PFSK-1 (cell line): Measurements from ENCODE around the gene ABCD1.

Experiments used
- FOXP2 ChIP-seq: optimal IDR thresholded peaks from 2 replicates; pipeline ENCODE3; 2011; ENCODE audit warnings: borderline replicate concordance, control low read depth, inconsistent platforms; ENCODE audit not compliant: insufficient read depth; ENCODE audit errors: extremely low read length, extremely low read depth
- POLR2AphosphoS5 ChIP-seq: IDR thresholded peaks from 2 replicates; pipeline ENCODE4 v1.6.1; 2012; ENCODE audit warnings: low read depth, mild to moderate bottlenecking, control low read depth, low read length, moderate library complexity
- SIN3A ChIP-seq: IDR thresholded peaks from 2 replicates; pipeline ENCODE4 v1.6.1; 2012; ENCODE audit warnings: mild to moderate bottlenecking, low read length, moderate library complexity, borderline replicate concordance; ENCODE audit not compliant: insufficient read depth
- TAF1 ChIP-seq: IDR thresholded peaks from 2 replicates; pipeline ENCODE4 v1.6.1; 2012; ENCODE audit warnings: low read length, control low read depth, borderline replicate concordance; ENCODE audit not compliant: insufficient read depth
- TF ChIP-seq, protein P1 (sequence below), 2 experiments: IDR thresholded peaks; 2 replicates each; pipeline versions ENCODE4 v1.6.1 to v1.8.0; 2011 to 2012; ENCODE audit warnings: low read depth in 2 of 2, low read length in 2 of 2, control low read depth in 1 of 2, inconsistent platforms in 1 of 2, mild to moderate bottlenecking in 1 of 2, moderate library complexity in 1 of 2; ENCODE audit not compliant: insufficient read depth in 1 of 2

ABCD1 gene

DNA sequence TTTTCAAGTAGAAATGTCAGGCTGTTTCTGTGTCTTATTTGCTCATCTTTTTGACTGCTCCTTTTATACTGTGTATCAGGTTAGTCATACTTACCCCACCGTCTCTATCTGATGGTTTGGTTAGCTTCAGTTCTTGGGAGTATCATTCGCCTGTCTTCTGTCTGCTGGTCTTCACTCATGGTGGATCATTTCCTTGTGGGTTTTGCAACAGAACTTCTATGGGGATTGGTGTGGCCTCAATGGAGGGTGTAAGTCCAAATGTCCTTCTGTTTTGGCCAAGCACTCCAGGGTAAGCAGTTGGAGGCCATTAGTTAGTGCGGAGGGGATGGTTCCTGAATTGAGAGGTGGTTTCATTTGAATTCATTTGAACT lies 7.2 kb downstream of the ABCD1 start:
- TF ChIP-seq SIN3A, result no peak
- TF ChIP-seq FOXP2, result no peak
- TF ChIP-seq POLR2AphosphoS5, result no peak
- no peak for TF ChIP-seq TAF1
- TF ChIP-seq, protein P1, sequence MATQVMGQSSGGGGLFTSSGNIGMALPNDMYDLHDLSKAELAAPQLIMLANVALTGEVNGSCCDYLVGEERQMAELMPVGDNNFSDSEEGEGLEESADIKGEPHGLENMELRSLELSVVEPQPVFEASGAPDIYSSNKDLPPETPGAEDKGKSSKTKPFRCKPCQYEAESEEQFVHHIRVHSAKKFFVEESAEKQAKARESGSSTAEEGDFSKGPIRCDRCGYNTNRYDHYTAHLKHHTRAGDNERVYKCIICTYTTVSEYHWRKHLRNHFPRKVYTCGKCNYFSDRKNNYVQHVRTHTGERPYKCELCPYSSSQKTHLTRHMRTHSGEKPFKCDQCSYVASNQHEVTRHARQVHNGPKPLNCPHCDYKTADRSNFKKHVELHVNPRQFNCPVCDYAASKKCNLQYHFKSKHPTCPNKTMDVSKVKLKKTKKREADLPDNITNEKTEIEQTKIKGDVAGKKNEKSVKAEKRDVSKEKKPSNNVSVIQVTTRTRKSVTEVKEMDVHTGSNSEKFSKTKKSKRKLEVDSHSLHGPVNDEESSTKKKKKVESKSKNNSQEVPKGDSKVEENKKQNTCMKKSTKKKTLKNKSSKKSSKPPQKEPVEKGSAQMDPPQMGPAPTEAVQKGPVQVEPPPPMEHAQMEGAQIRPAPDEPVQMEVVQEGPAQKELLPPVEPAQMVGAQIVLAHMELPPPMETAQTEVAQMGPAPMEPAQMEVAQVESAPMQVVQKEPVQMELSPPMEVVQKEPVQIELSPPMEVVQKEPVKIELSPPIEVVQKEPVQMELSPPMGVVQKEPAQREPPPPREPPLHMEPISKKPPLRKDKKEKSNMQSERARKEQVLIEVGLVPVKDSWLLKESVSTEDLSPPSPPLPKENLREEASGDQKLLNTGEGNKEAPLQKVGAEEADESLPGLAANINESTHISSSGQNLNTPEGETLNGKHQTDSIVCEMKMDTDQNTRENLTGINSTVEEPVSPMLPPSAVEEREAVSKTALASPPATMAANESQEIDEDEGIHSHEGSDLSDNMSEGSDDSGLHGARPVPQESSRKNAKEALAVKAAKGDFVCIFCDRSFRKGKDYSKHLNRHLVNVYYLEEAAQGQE (IDR thresholded peaks at IDR 0.05; ENCODE audit: insufficient read depth in 1 of 2, low read depth in 2 of 2, low read length in 2 of 2), result no peak

DNA sequence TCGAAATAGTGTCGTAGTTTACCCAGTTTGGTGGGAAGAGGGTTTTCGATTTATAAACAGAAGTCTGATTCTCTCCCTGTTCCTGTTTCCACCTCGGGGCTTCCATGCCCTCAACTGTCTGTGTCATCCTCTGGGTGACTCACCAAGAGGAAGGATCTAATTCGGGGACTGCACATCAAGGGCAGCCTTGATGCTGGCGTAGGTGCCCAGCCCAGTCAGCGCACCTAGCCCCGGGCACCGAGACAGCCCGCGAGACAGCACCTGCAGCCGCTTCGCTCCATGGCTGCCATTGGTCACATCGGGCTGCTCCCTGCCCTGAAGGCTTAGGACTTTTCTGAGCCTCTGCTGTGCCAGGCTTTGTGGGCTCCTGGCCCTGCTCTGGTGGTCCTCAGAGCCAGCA lies 7.7 kb downstream of the ABCD1 start:
- no peak for TF ChIP-seq TAF1

DNA sequence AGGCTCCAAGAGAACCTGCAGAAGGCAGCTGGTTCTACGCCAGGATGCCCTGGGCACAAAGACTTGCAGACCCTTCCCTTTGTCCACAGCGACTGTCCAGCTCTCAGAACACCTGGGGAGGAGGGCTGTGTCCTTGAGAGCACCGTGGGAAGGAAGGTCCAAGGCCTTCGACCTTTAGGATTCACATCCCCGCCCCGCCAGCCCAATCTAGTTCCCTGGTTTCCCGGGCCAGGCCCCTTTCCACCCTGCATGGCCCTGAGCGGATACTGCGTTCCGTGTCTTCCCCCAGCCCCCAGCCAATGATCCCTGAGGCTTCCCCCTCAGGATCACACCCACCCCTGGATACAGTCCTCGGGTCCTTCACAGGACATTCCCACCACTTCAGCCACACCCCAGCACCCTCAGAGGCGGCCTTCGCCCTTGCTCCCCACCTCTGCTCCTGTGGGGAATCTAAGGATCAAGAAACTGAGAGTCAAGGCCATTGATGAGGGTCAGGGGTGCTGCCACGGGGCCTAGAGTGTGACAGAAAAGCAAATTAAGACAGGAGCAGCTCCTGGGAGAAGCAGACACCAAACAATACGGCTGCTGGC lies 9.1 kb downstream of the ABCD1 start:
- TF ChIP-seq, protein P1 (IDR thresholded peaks at IDR 0.05; ENCODE audit: insufficient read depth in 1 of 2, low read depth in 2 of 2, low read length in 2 of 2), result no peak
- TF ChIP-seq TAF1 (no peak), SIN3A (no peak), FOXP2 (no peak), POLR2AphosphoS5 (no peak)

DNA sequence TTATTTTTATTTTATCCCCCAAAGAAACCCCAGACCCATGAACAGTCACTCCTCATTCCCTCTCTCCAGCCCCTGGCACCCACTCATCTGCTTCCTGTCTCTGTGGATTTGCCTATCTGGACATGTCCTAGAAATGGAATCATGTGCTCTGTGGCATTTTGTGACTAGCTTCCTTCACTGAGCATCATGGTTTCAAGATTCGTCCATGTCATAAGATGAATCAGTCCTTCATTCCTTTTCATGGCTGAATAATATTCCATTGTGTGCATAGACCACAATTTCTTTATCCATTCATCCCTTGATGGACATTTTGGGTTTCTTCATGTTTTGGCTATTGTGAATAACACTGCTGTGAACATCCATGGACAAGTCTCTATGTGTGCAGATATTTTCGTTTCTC lies 10.2 kb downstream of the ABCD1 start:
- TF ChIP-seq, protein P1 (IDR thresholded peaks at IDR 0.05; ENCODE audit: insufficient read depth in 1 of 2, low read depth in 2 of 2, low read length in 2 of 2), result no peak
- TF ChIP-seq FOXP2 (no peak), TAF1 (no peak), SIN3A (no peak), POLR2AphosphoS5 (no peak)

DNA sequence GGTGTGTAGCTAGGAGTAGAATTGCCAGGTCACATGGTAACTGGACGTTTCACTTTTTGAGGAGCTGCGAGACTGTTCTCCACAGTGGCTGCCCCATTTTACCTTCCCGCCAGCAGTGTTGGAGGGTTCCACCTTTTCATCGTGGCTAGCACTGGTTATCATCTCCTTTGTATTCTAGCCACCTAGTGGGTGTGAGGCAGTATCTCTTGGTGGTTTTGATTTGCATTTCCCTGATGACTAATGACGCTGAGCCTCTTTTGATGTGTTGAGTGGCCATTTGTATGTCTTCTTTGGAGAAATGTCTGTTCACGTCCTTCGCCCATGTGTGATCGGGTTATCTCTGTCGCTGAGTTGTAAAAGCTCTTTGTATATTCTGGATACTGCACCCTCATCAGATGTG lies 10.6 kb downstream of the ABCD1 start:
- no peak for TF ChIP-seq SIN3A
- TF ChIP-seq FOXP2, result no peak
- TF ChIP-seq, protein P1 (IDR thresholded peaks at IDR 0.05; ENCODE audit: insufficient read depth in 1 of 2, low read depth in 2 of 2, low read length in 2 of 2), result no peak
- no peak for TF ChIP-seq TAF1
- no peak for TF ChIP-seq POLR2AphosphoS5
